Mesenchymal stem cell (in vitro differentiated cells and primary cell): Measurements from ENCODE around the gene TALDO1.

Source experiments
- DNase-seq: peaks from one replicate; pipeline ENCODE4 v3.0.0-alpha.2; 2013
- H2AFZ ChIP-seq: one replicate; pipeline ENCODE4 v1.6.1; 2013; ENCODE audit warnings: low read depth, mild to moderate bottlenecking, control low read depth, inconsistent platforms, low read length, moderate library complexity
- H2AK5ac ChIP-seq: 2 replicates; pipeline ENCODE4 v1.6.1; 2013; ENCODE audit warnings: low read length, moderate library complexity, mild to moderate bottlenecking, inconsistent platforms; ENCODE audit not compliant: severe bottlenecking
- H2BK120ac ChIP-seq: one replicate; pipeline ENCODE4 v1.6.1; 2013; ENCODE audit warnings: low read depth, mild to moderate bottlenecking, inconsistent platforms, low read length, moderate library complexity
- H2BK12ac ChIP-seq, 2 experiments: one replicate each; pipeline ENCODE4 v1.6.1; 2013; ENCODE audit warnings: inconsistent platforms in 2 of 2, low read length in 2 of 2, mild to moderate bottlenecking in 2 of 2, moderate library complexity in 2 of 2, control low read depth in 1 of 2
- H2BK15ac ChIP-seq: one replicate; pipeline ENCODE4 v1.6.1; 2013; ENCODE audit warnings: mild to moderate bottlenecking, low read depth, inconsistent platforms; ENCODE audit not compliant: poor library complexity, severe bottlenecking
- H2BK5ac ChIP-seq: 2 replicates; pipeline ENCODE4 v1.6.1; 2013; ENCODE audit warnings: low read depth, mild to moderate bottlenecking, low read length, control low read depth, inconsistent platforms; ENCODE audit not compliant: poor library complexity, severe bottlenecking
- H3K14ac ChIP-seq, 2 experiments: one replicate each; pipeline ENCODE4 v1.6.1; 2013; ENCODE audit warnings: inconsistent platforms in 2 of 2, low read length in 2 of 2, control low read depth in 1 of 2, mild to moderate bottlenecking in 1 of 2, moderate library complexity in 1 of 2
- H3K18ac ChIP-seq, 2 experiments: one replicate each; pipeline ENCODE4 v1.6.1; 2013; ENCODE audit warnings: inconsistent platforms in 2 of 2, low read length in 2 of 2, control low read depth in 1 of 2, low read depth in 1 of 2, mild to moderate bottlenecking in 1 of 2
- H3K23ac ChIP-seq, 2 experiments: one replicate each; pipeline ENCODE4 v1.6.1; 2013; ENCODE audit warnings: inconsistent platforms in 2 of 2, low read length in 2 of 2, mild to moderate bottlenecking in 2 of 2, moderate library complexity in 2 of 2, control low read depth in 1 of 2
- H3K27ac ChIP-seq: 2 replicates; pipeline ENCODE4 v1.5.1; 2013; ENCODE audit warnings: mild to moderate bottlenecking, moderate library complexity, low read length, control low read depth, inconsistent platforms; ENCODE audit not compliant: poor library complexity, severe bottlenecking
- H3K27me3 ChIP-seq, 2 experiments: 2 replicates each; pipeline versions ENCODE4 v1.6.1 to v1.7.0; 2013; ENCODE audit warnings: low read length in 2 of 2, mild to moderate bottlenecking in 2 of 2, moderate library complexity in 2 of 2, control low read depth in 1 of 2, inconsistent platforms in 1 of 2; ENCODE audit not compliant: control insufficient read depth in 1 of 2, insufficient read depth in 1 of 2
- H3K36me3 ChIP-seq, 2 experiments: 2 replicates each; pipeline versions ENCODE4 v1.6.1 to v1.7.0; 2013; ENCODE audit warnings: low read length in 2 of 2, control low read depth in 1 of 2, inconsistent platforms in 1 of 2, low read depth in 1 of 2, mild to moderate bottlenecking in 1 of 2; ENCODE audit not compliant: insufficient read depth in 2 of 2, control insufficient read depth in 1 of 2
- H3K4ac ChIP-seq, 2 experiments: one replicate each; pipeline ENCODE4 v1.6.1; 2013; ENCODE audit warnings: inconsistent platforms in 2 of 2, low read length in 2 of 2, mild to moderate bottlenecking in 2 of 2, moderate library complexity in 2 of 2, control low read depth in 1 of 2, low read depth in 1 of 2
- H3K4me1 ChIP-seq: 2 replicates; pipeline ENCODE4 v1.6.1; 2013; ENCODE audit warnings: low read depth, low read length, control low read depth; ENCODE audit not compliant: control insufficient read depth, insufficient read depth
- H3K4me2 ChIP-seq: 2 replicates; pipeline ENCODE4 v1.6.1; 2013; ENCODE audit warnings: low read length, mild to moderate bottlenecking, inconsistent platforms; ENCODE audit not compliant: poor library complexity, severe bottlenecking
- H3K4me3 ChIP-seq, 2 experiments: 2 replicates each; pipeline versions ENCODE4 v1.5.1 to v1.7.0; 2013; ENCODE audit warnings: low read length in 2 of 2, mild to moderate bottlenecking in 2 of 2, control low read depth in 1 of 2, low read depth in 1 of 2; ENCODE audit not compliant: insufficient read depth in 1 of 2
- H3K79me1 ChIP-seq: replicated peaks from 2 replicates; pipeline ENCODE4 v1.6.1; 2013; ENCODE audit warnings: mild to moderate bottlenecking, control low read depth, low read length, inconsistent platforms; ENCODE audit not compliant: poor library complexity, severe bottlenecking
- H3K9ac ChIP-seq: 2 replicates; pipeline ENCODE4 v1.7.0; 2013; ENCODE audit warnings: mild to moderate bottlenecking, low read length, moderate library complexity
- H3K9me3 ChIP-seq: 2 replicates; pipeline ENCODE4 v1.7.0; 2013; ENCODE audit warnings: mild to moderate bottlenecking, low read length; ENCODE audit not compliant: control insufficient read depth
- H4K8ac ChIP-seq: one replicate; pipeline ENCODE4 v1.6.1; 2013; ENCODE audit warnings: inconsistent platforms, mild to moderate bottlenecking, low read length, moderate library complexity
- H4K91ac ChIP-seq: one replicate; pipeline ENCODE4 v1.6.1; 2013; ENCODE audit warnings: mild to moderate bottlenecking, low read length, inconsistent platforms
- WGBS: methylation state at CpG from one replicate; pipeline ENCODE4 v1.1.7; 2013; ENCODE audit warnings: mixed read lengths; 5-methylcytosine and 5-hydroxymethylcytosine counted together

Gene TALDO1

GRCh38 chr11:766106-766935 lies 19.1 kb downstream of the TALDO1 start:
- 90% methylated on average over 9 of the region's 11 CpGs for WGBS
- H2BK15ac ChIP-seq = no peak overlapping the region

GRCh38 chr11:766936-767210 lies 19.6 kb downstream of the TALDO1 start:
- WGBS = 100% methylated on average over 2 of the region's 2 CpGs
- Histone ChIP-seq H4K91ac (no peak overlapping the region), H4K8ac (no peak overlapping the region)

More at GRCh38 chr11:766106-766935, 19.1 kb downstream of the TALDO1 start:
- Histone ChIP-seq H2BK120ac (no peak overlapping the region), H3K14ac (no peak overlapping the region), H3K4me1 (peaks cover 33% of the 10 kb centered on the region), H3K27ac (peak overlapping the region; percentile 36), H3K4me3 (no peak overlapping the region), H3K79me1 (peaks cover 29% of the 10 kb centered on the region), H2BK12ac (peak overlapping the region in 1 of 2 experiments; percentile 15), H3K9ac (peak overlapping the region; percentile 51), H3K23ac (no peak overlapping the region), H2AK5ac (peak overlapping the region; percentile 66), H2BK5ac (no peak overlapping the region), H2AFZ (no peak overlapping the region), H4K91ac (no peak overlapping the region), H3K4ac (no peak overlapping the region), H4K8ac (peak overlapping the region; percentile 33), H3K18ac (no peak overlapping the region), H3K27me3 (no peaks in the 10 kb centered on the region), H3K36me3 (peaks cover 74 to 76% of the 10 kb centered on the region in 2 experiments), H3K4me2 (no peak overlapping the region), H3K9me3 (no peaks in the 10 kb centered on the region)
- DNase-seq = no peak

DNA sequence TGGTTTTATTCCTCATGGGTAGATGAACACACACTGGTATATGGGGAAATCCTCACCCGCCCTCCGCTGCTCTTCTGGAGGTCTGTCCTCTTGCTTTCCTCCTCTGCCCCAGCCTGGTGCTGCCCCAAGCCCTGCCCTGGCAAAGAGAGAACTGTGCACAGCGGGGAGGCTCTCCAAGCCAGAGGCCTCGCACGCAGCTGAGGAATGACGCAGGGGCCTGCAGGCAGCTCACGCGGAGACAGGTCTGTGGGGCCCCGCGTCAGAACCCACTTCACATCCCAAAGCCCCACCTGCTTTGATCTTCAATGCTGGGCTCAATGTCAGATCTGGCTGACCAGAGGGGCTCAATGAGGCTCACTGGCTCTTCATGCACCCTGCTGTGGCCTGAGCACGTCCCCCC lies 20.0 kb downstream of the TALDO1 start:
- H3K4ac ChIP-seq = peak overlapping the region in 1 of 2 experiments; percentile 24
- H2BK15ac ChIP-seq = no peak overlapping the region
- H3K4me2 ChIP-seq = peak overlapping the region; percentile 24
- H3K9ac ChIP-seq = no peak overlapping the region
- no peak for DNase-seq
- H2BK120ac ChIP-seq = no peak overlapping the region
- no peak overlapping the region for H3K4me3 ChIP-seq
- no peak overlapping the region for H3K14ac ChIP-seq
- H2AFZ ChIP-seq = no peak overlapping the region
- no peak overlapping the region for H2BK12ac ChIP-seq
- H3K36me3 ChIP-seq = peaks cover 76 to 77% of the 10 kb centered on the region in 2 experiments
- 90% methylated on average over 10 of the region's 11 CpGs for WGBS
- H3K23ac ChIP-seq = no peak overlapping the region
- H2BK5ac ChIP-seq = peak overlapping the region; percentile 33
- H3K27me3 ChIP-seq = no peaks in the 10 kb centered on the region
- H3K79me1 ChIP-seq = peaks cover 35% of the 10 kb centered on the region
- H4K8ac ChIP-seq = peak overlapping the region; percentile 61
- peak overlapping the region; percentile 49 for H2AK5ac ChIP-seq
- H4K91ac ChIP-seq = no peak overlapping the region
- H3K27ac ChIP-seq = peak overlapping the region; percentile 82
- no peaks in the 10 kb centered on the region for H3K9me3 ChIP-seq
- peaks cover 34% of the 10 kb centered on the region for H3K4me1 ChIP-seq
- no peak overlapping the region for H3K18ac ChIP-seq

More at GRCh38 chr11:766936-767210, 19.6 kb downstream of the TALDO1 start:
- no peak overlapping the region for H3K4me2 ChIP-seq
- peaks cover 75 to 76% of the 10 kb centered on the region in 2 experiments for H3K36me3 ChIP-seq
- H3K9me3 ChIP-seq = no peaks in the 10 kb centered on the region
- no peak overlapping the region for H3K23ac ChIP-seq
- H2BK5ac ChIP-seq = no peak overlapping the region
- no peak overlapping the region for H3K14ac ChIP-seq
- no peaks in the 10 kb centered on the region for H3K27me3 ChIP-seq
- H2AK5ac ChIP-seq = peak overlapping the region; percentile 66
- H2BK120ac ChIP-seq = no peak overlapping the region
- peak overlapping the region; percentile 36 for H3K27ac ChIP-seq
- H3K9ac ChIP-seq = peak overlapping the region; percentile 51
- no peak overlapping the region for H3K4me3 ChIP-seq
- peaks cover 33% of the 10 kb centered on the region for H3K4me1 ChIP-seq
- peak overlapping the region in 1 of 2 experiments; percentile 15 for H2BK12ac ChIP-seq
- H2BK15ac ChIP-seq = no peak overlapping the region
- H3K4ac ChIP-seq = no peak overlapping the region
- H3K18ac ChIP-seq = no peak overlapping the region
- peaks cover 33% of the 10 kb centered on the region for H3K79me1 ChIP-seq
- no peak for DNase-seq
- no peak overlapping the region for H2AFZ ChIP-seq

- Histone ChIP-seq H4K8ac (no peak overlapping the region), H4K91ac (no peak overlapping the region), H2BK12ac (no peak overlapping the region), H3K9me3 (no peaks in the 10 kb centered on the region), H3K27me3 (no peaks in the 10 kb centered on the region), H3K4me3 (no peak overlapping the region), H3K27ac (no peak overlapping the region), H2AFZ (no peak overlapping the region), H3K23ac (no peak overlapping the region), H2BK5ac (no peak overlapping the region), H3K36me3 (peaks cover 66 to 79% of the 10 kb centered on the region in 2 experiments), H3K18ac (no peak overlapping the region), H2BK120ac (no peak overlapping the region), H3K79me1 (peaks cover 33% of the 10 kb centered on the region), H3K4me1 (peaks cover 41% of the 10 kb centered on the region), H2AK5ac (peak overlapping the region; percentile 11), H2BK15ac (no peak overlapping the region), H3K4ac (no peak overlapping the region), H3K9ac (no peak overlapping the region), H3K14ac (no peak overlapping the region), H3K4me2 (no peak overlapping the region)
- DNase-seq = no peak
- WGBS = 98% methylated on average over 23 of the region's 23 CpGs
Observed at GRCh38 chr11:769887-770641, 22.8 kb downstream of the TALDO1 start.
